Right ventricle myocardium superior (tissue), 1 donor: Measurements from ENCODE around the gene TNFRSF6B. TPM values are rescaled to one million over a fixed set of nuclear protein-coding genes. Genes with fewer than 3 reads are reported as not detected.
"Not testable (repeated sequence)": the region's sequence is repeated elsewhere in the genome, so short reads cannot be mapped to it uniquely, and the experiment has no call there.

Experiments
- ATAC-seq: fragments of 200-7000 bp; cut with Tn5 transposase; one replicate; pipeline ENCODE4 v1.9.1; 2020; ENCODE audit warnings: mild to moderate bottlenecking; ENCODE audit not compliant: poor library complexity
- DNase-seq: peaks from one replicate; pipeline ENCODE4 v3.0.0-alpha.2; 2020
- intact Hi-C: fragments of 100-400 bp; cut with DNase I; formaldehyde crosslinking; loops from one replicate; pipeline ENCODE4 v1.11.2; 2022
- total RNA-seq: library from RNA; stranded (reverse); fragmentation: NEBNext Ultra II Directional; extraction: Animal tissue kit (Norgen Biotek cat#: 25700); gene quantifications from one replicate; pipeline ENCODE4 v1.2.1, GENCODE V29; 2021
- donor health status: DM: no; HTN: yes; CAD: no; lungs with severe emphysema.

Gene TNFRSF6B
- total RNA-seq, 1 donor from 2014 or later: 0.32 TPM

DNA sequence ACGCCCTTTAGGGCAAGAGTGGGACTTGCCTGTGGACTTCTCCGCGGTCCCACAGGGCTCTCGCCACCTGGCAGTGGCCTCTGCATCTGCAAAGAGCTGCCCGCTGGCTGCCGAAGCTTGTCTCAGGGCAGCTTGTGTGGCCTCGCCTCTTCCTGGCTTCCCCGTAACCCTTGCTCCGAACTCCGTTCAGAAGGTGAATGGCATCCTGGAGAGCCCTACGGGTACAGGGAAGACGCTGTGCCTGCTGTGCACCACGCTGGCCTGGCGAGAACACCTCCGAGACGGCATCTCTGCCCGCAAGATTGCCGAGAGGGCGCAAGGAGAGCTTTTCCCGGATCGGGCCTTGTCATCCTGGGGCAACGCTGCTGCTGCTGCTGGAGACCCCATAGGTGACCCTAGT lies 35.3 kb upstream of the TNFRSF6B start:
- DNase-seq (no peak), ATAC-seq (no peak)
- intact Hi-C loops: no loop called here

DNA sequence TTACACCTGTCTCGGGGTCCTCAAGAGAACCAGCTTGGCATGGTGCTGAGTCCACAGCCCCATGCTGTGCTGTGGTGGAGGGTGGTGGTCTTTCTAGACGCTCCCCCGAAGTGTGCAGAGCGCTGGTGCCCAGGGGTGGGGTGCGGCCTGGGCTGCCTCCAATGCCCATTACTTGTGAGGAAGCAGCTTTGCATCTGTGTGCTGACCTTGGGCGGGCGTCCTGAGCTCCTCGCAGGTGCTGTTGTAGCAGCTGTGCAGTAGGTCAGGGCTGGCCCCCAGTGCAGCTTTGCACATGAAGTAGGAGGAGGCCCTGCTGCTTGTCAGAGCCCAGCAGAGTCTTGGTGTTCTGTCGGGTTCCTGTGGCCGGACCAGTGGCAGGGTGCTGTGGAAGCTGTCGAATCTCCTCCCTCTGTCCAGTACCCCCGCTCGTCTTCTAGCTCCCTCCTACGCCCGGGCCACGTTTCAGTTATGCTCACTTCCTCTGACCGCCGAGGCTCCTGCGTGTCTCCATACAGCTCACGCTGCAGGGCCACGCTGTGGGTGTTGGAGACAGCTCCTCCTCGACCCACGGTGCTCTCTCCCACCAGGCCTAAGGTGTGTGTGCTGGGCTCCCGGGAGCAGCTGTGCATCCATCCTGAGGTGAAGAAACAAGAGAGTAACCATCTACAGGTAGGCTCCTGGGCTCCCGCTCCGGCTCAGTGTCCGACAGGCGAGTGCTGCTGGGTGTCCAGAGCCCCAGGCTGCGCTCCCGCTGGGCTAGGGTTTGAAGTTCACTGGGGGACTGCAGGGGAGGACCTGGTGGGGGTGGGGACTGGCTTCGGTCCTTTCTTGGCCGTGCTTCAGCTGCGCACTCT lies 34.3 kb upstream of the TNFRSF6B start:
- DNase-seq (no peak), ATAC-seq (no peak)
- intact Hi-C loops: no loop called here

DNA sequence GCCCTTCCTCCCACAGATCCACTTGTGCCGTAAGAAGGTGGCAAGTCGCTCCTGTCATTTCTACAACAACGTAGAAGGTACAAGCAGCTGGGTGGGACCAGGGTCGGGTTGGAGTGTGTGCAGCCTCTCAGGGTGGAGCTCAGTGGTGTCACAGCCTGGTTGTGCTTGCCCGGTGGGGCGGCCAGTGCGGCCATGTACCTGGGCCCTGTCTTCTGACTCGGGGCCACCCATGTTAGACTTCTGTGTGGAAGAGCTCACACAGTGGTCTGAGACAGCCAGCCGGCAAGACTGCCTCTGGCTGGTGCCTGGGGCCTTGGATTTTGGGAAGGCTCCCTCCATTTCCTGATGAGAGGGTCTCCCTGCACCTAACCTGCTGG lies 33.7 kb upstream of the TNFRSF6B start:
- no peak for DNase-seq
- no peak for ATAC-seq
- intact Hi-C loops: no loop called here

DNA sequence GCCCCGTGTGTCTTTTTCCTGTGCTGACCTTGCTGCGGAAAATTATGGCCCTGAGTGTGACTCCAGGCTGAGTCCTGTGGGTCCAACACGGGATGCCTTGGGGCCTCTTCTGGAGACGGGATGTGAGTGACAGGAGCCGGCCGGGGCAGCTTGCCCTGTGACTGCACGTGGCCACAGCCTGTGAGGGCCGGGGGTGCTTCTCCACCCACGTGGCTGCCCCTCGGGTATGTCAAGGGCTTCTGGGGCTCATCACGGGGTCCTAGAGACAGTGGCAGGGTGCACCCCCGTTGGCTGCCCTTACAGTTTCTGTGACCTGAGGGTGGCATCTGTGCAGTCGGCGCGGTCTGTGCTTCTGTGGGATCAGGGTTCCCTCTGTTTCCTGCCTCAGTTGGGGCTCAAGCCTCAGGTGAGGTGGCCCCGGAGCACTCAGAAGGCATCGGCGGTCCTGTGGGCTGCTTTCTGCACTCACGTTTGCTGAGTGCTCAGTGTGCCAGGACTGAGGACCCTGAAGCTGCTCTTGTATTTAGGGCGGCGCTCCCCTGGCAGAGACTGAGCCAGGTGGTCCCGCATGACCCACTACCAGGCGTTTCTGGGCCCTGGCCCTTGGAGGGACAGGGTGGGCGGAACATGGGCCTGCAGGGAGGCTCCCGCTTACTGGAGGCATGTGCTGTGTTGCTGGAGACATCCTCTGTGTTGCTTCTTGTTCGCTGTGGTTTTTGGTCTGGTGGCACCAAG lies 33.0 kb upstream of the TNFRSF6B start:
- DNase-seq (no peak), ATAC-seq (no peak)
- intact Hi-C loops: no loop called here

DNA sequence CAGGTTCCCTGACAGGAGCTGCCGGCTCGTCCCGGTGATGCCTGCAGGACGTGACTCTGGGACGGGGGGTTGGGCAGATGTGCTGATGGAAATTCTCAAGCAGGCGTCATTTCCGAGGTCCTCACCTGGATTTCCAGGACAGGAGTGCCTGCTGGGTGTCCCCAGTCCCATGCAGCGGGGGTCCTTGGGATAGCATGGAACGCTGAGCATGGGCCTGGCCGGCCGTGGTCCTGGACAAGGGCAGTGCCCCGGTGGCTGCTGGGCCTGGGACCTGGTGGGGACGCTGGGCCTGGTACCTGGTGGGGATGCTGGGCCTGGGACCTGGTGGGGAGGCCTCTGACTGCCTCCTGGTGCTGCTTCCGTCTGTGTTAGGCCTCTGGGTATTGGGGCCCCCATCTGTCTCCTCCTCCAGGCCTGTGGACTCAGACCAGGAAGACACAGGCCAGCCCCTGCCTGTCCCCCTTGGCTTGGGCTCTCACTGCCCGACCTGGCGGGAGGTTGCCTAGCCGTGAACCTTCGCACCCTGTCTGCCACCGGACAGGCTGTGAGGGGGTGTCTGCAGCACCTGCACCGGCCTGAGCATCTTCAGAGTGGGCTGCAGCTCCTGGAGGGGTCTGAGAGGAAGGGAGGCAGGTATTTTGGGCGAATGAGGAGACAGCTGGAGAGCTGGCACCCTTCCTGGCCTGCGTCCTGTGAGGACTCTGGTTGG lies 32.2 kb upstream of the TNFRSF6B start:
- no peak for DNase-seq
- ATAC-seq: no peak
- intact Hi-C loops: no loop called here

DNA sequence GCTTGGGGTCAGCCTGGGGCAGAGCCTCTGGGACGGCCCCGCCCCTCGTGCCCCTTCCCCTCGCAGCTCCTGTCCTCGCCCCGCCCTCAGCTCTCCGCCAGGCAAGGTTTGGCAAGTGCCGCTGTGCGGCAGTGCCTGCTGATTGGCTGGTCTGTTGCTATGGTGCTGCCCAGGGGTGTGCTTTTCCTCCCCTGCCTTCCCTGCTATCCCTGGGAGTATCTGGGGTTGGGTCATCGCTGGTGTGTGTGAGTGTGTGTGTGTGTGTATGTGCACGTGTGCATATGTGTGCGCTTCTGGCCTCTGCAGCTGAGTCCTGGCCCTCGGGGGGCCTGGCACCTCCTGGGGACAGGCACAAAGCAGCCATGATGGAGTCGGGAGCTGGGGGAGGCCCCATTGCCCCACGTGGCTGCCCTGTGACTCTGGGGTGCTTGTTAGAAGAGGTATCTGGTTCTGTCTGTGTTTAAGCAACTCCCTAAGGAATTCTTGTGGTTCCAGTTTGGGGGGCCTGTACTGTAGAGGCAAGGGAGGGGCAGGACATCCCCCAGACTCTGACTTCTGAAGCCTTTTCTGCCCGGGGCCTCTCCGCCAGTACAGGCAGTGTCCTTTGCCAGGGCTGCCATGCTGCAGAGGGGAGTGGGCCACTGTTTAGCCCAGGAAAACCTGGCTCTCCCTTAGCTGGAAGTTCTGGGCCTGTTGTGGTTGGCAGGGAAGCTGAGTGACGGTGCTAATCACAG lies 31.4 kb upstream of the TNFRSF6B start:
- intact Hi-C loops: no loop called here
- ATAC-seq (no peak), DNase-seq (no peak)

DNA sequence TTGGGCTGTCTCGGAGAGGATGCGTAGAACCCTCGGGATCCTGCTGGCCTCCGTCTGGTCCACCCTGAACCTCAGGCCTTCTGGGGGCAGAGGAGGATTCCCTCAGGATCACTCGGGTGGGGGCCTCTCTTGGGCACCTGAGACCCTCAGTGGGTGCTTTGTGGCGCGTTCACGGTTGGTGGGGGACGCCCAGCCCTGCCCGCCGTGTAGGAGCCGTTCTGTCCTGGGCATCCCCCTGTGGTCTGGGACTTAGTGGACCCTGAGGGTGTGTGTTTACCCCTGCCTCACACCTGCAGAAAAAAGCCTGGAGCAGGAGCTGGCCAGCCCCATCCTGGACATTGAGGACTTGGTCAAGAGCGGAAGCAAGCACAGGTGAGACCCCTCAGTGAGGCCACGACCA lies 30.7 kb upstream of the TNFRSF6B start:
- intact Hi-C loops: no loop called here
- no peak for ATAC-seq
- DNase-seq: no peak

DNA sequence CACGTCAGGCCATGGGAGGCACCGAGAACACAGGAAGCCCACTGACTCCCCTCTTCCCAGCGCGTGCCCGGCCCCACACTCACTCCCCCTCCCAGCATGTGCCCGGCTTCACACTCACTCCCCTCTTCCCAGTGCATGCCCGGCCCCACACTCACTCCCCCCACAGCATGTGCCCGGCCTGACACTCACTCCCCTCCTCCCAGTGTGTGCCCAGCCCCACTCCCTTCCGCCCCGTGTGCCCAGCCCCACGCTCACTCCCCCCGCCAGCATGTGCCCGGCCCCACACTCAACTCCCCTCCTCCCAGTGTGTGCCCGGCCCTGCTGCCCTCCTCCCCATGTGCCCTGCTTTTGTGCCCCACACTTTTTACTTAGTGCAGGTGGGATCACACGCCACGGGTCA lies 28.6 kb upstream of the TNFRSF6B start:
- ATAC-seq (no peak), DNase-seq (no peak)
- intact Hi-C loops: no loop called here

DNA sequence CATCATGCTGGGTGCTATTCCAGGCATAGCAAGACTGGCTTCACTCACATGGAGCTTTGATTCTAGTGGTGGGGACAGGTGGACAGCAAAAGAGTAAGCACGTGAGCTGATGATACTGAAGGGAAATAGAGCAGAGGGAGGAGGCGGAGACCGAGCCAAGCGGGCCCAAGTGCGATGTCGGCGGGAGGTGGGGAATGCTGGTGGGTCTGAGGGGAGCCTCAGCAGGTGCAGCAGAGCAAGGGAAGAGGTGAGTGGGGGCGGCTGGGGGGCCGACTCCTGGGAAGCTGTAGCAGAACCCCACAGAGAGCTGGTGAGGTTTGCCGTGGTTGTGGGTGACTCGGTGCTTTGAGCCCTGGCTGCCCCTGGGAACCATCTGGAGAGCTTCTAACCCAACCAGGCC lies 28.1 kb upstream of the TNFRSF6B start:
- ATAC-seq: no peak
- no peak for DNase-seq
- intact Hi-C loops: no loop called here

DNA sequence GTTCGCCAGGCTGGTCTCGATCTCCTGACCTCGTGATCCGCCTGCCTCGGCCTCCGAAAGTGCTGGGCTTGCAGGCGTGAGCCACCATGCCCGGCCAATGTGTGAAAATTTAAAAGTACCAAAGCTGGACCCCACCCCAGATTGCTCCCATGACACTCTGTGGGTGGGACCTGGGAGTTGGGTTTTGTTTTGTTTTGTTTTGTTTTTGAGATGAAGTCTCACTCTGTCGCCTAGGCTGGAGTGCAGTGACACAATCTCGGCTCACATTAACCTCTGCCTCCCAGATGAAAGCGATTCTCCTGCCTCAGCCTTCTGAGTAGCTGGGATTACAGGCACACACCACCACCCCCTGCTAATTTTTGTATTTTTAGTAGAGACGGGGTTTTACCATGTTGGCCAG lies 24.8 kb upstream of the TNFRSF6B start:
- ATAC-seq, DNase-seq, intact Hi-C loops: not testable (repeated sequence)

DNA sequence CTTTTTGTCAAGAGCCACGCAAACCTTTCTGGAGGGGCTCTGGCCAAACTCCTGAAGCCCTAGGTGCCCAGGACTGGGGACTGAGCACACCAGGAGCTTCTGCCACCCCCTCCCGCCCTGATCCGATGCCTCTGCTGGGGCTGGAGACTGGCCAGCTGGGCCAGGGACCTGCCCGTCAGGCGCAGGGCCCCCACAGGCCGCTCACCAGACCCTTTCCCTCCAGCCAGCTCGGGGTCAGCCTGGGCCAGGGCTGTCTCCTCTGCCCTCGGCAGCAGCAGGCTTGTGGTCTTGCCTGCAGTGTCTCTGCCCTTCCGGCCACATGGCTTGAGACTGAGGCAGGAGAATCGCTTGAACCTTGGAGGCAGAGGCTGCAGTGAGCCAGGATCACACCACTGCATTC lies 23.8 kb upstream of the TNFRSF6B start:
- intact Hi-C loops: no loop called here

DNA sequence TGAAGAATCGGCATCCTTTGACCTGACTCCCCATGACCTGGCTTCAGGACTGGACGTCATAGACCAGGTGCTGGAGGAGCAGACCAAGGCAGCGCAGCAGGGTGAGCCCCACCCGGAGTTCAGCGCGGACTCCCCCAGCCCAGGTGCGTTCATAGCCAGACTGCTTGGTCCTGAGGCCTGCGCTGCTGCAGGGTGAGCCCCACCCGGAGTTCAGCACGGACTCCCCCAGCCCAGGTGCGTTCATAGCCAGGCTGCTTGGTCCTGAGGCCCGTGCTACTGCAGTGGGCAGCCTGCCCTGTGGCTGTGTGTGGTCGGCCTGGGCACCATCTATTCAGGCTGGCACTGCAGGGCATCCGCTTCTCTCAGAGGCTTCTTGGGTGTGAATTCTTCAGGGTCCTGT lies 22.5 kb upstream of the TNFRSF6B start:
- ATAC-seq (no peak), DNase-seq (no peak)
- intact Hi-C loops: no loop called here

More for the DNA sequence above, 23.8 kb upstream of the TNFRSF6B start:
- ATAC-seq (no peak), DNase-seq (no peak)

DNA sequence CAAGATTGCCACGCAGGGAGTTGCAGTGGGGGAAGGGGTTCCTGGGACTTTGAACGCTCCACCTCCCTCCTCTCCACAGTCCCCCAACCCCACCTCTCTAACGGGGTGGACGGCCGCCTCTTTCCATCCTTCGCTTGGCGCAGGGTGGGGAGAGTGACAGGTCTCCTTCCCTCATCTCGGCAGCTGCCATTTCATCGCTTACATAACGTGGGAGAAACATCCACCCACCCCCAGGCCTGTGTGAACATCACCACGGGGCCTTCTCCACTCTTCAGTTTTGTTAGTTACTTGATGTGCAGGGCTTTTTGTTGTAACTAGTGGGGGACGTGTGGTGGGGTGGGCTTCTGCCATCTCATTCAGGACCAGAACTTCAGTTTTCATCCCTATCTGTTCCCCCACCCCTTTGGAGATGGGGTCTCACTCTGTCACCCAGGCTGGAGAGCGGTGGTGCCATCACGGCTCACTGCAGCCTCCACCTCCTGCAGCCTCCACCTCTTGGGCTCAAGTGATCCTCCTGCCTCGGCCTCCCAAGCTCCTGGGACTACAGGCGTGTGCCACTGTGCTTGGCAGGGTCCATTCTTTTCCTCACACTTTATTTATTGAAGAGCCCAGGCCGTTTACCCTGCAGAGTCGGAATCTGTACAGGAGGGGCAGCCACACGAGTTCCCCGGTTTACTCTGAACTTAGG lies 20.6 kb upstream of the TNFRSF6B start:
- ATAC-seq (no peak), DNase-seq (no peak)
- intact Hi-C loops: no loop called here

DNA sequence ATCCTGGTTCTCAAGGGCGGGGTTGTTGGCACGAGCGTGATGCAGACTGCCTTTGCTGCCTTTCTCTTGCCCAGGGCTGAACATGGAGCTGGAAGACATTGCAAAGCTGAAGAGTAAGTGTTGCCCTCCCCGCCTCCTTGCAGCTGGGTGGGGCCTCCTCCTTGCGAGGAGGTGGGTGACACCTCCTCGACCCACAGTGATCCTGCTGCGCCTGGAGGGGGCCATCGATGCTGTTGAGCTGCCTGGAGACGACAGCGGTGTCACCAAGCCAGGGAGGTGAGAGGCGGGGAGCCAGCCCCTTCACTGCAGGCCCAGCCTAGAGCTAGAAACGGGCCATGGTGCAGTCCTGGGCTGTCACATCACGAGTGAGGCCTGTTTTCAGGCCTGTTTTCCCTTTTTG lies 18.4 kb upstream of the TNFRSF6B start:
- intact Hi-C loops: no loop called here
- no peak for ATAC-seq
- no peak for DNase-seq

DNA sequence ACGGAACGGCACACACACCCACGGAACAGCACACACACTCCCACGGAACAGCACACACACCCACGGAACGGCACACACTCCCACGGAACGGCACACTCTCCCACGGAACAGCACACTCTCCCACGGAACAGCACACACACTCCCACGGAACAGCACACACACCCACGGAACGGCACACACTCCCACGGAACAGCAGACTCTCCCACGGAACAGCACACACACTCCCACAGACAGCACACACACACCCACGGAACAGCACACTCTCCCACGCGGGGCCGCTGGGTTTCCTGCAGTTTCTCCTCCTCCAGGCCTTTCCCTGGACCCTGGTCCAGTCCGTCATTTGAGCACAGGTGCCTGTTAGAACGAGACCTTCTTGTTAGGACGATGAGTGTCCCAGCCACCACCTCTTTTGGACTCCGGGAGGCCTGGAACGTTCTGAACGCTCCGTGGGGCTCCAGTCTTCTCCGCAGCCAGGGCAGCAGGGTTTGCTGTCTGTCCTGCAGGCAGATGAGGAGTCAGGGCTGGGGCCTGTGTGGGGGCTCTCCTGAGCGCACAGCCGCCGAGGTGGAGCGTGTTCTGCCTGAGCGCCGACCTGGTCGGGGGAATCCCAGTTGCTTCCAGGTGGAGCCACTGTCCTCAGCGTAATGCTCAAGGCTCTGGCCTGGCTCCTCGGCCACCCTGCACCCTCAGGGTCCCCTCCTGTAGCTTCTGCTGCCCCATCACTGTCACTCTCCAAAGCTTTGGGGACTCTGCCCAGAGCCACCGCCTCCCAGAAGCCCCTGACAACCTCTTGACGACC lies 17.6 kb upstream of the TNFRSF6B start:
- ATAC-seq: no peak
- DNase-seq: no peak
- intact Hi-C loops: no loop called here

DNA sequence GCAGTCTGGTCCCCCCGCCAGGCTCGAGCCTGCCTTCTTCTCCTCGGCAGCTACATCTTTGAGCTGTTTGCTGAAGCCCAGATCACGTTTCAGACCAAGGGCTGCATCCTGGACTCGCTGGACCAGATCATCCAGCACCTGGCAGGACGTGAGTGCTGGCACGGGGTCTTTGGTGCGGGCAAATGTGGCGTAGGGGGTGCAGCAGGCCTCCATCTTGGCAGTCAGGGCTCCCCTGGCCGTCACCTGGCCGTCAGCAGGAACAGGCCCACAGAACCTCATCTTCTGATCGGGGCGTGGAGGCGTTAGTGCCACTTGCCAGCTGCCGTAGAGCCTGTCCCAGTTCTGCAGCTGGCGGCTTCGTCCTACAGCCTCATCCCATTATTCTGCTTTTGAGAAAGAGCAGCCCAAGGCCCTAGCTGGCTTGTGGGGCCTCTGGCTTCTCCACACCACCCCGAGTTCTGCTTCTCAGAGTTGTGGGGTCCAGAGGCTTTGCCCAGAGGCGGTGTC lies 16.6 kb upstream of the TNFRSF6B start:
- intact Hi-C loops: no loop called here
- no peak for ATAC-seq

DNA sequence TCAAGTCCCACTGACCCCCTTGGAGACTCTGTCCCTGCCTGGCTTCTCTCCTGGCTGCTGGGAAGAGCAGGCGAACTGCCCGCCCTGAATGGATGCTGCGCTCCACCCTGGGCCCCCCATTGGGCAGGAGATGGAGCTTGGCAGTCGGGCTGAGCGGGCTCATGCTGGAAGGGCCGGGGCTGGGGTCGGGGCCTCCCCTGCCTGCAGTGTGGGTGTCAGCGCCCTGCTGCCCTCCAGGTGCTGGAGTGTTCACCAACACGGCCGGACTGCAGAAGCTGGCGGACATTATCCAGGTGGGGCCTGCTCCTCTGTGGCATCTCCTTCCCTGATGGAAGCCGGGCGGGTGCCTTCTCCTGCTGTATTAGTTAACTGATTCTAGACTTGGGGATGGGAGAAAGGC lies 16.0 kb upstream of the TNFRSF6B start:
- DNase-seq (no peak), ATAC-seq (no peak)
- intact Hi-C loops: no loop called here

More for the DNA sequence above, 16.6 kb upstream of the TNFRSF6B start:
- no peak for DNase-seq
